Tibial nerve (tissue), 4 donors: ENCODE results near the gene LRRC15.

Source experiments
- CTCF ChIP-seq, 5 experiments: fragments of 200-600 bp in 3 of 5; fragments of 450-650 bp in 2 of 5; sonication (generic) in 3 of 5; IDR thresholded peaks; one replicate each; pipeline ENCODE4 v1.5.1; 2016 to 2019; ENCODE audit warnings: antibody characterized with exemption in 5 of 5, mild to moderate bottlenecking in 3 of 5, moderate library complexity in 2 of 5
- EP300 ChIP-seq, 2 donors: sonication (generic); formaldehyde crosslinking; IDR thresholded peaks; one replicate each; pipeline ENCODE4 v1.6.1; 2017; ENCODE audit warnings: antibody characterized with exemption in 2 of 2, mild to moderate bottlenecking in 1 of 2
- POLR2A ChIP-seq, 2 donors: fragments of 450-650 bp; IDR thresholded peaks; one replicate each; pipeline ENCODE4 v1.6.1; 2017; ENCODE audit warnings: antibody characterized with exemption in 2 of 2, mild to moderate bottlenecking in 2 of 2, moderate library complexity in 2 of 2

DNA sequence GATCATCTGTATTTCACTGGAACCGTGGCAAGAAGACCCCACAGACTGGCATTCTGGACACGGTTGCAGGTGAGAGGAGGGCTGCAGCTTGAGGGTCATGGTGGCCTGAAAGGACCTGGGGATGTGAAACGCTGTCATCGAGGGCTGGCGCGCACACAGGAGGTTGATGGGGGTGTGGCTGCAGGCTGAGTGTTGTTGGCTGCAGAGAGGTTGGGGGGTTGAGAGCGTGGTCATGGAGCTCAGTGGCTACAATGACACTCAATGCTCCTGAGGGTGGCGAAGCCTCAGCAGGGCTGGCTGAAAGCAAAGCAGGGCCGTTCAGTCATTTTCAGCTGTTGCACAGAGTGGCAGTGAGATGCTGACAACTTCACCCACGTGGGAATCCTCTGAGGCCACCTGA is 39.4 kb downstream of the LRRC15 start:
- TF ChIP-seq CTCF (IDR thresholded peaks at IDR 0.05) = no peak
- no peak for TF ChIP-seq POLR2A (IDR thresholded peaks at IDR 0.05)
- TF ChIP-seq EP300 (IDR thresholded peaks at IDR 0.05) = no peak
